Activated CD8-positive, alpha-beta memory T cell treated with anti-CD3 and anti-CD28 coated beads, Interleukin-2, amount 50 U/mL, for 24 hours (primary cell): ENCODE data around the gene PCDH18.
"Not testable (repeated sequence)": the region's sequence is repeated elsewhere in the genome, so short reads cannot be mapped to it uniquely, and the experiment has no call there.

Experiments
- DNase-seq: peaks from one replicate; pipeline ENCODE4 v3.0.0-alpha.2; 2020; ENCODE audit errors: extremely low read depth

PCDH18 gene

DNA sequence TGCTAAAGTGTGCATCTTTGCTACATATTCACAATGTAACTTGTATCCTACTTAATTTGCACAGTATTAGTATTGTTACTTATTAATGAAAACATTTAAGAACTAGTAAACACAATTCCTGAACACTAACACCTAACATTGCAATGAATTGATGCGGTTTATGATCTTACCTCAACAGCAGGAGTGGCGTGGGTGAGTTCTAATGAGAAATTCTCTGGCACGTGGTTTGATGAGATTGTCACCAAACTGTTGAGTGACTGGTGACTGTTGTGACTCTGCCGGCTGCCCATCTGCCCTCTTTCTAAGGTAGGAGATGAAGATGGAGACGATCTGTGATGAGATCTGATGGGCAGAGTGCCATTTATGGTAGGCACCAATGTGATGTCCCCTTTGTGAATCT is 2.9 kb downstream of the PCDH18 start:
- no peak for DNase-seq

GRCh38 chr4:137528673-137529072 is 3.6 kb downstream of the PCDH18 start:
- DNase-seq, result no peak

- no peak for DNase-seq
Observed at GRCh38 chr4:137526681-137527080, 5.6 kb downstream of the PCDH18 start.

GRCh38 chr4:137524725-137525369 is 7.4 kb downstream of the PCDH18 start:
- DNase-seq, result no peak

- DNase-seq, result no peak
Observed at GRCh38 chr4:137523329-137523728, 9.0 kb downstream of the PCDH18 start.

GRCh38 chr4:137521053-137521452 is 11.2 kb downstream of the PCDH18 start:
- DNase-seq, result no peak

DNA sequence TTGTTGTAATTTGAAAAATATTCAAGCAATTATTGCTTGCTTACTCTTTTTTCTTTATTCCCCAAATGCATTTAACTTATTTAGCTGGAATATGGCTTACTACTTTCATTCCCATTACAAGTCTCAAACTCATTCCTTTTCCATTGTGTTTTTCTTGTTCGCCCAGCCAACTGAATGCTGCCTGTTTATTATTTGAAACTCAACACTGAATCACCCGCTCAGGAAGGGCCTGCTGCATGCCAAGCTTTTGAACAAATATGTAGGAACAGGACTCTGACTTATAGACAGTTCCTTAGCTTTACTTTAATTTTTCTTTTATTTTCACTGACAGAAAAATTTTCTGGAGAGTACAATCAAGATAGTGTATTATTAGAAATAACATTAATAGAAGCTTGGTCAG is 12.9 kb downstream of the PCDH18 start:
- DNase-seq, result no peak

DNA sequence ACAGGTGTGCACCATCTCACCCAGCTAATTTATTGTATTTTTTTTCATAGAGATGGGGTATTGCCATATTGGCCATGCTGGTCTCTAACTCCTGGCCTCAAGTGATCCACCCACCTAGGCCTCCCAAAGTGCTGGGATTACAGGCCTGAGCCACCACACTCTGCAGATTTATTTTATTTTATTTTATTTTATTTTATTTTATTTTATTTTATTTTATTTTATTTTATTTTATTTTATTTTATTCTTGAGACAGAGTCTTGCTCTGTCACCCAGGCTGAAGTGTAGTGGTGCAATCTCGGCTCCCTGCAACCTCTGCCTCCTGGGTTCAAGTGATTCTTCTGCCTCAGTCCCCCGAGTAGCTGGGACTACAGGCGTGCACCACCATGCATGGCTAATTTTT is 15.0 kb downstream of the PCDH18 start:
- DNase-seq, result not testable (repeated sequence)

- no peak for DNase-seq
Observed at GRCh38 chr4:137514406-137515111, 17.7 kb downstream of the PCDH18 start.

DNA sequence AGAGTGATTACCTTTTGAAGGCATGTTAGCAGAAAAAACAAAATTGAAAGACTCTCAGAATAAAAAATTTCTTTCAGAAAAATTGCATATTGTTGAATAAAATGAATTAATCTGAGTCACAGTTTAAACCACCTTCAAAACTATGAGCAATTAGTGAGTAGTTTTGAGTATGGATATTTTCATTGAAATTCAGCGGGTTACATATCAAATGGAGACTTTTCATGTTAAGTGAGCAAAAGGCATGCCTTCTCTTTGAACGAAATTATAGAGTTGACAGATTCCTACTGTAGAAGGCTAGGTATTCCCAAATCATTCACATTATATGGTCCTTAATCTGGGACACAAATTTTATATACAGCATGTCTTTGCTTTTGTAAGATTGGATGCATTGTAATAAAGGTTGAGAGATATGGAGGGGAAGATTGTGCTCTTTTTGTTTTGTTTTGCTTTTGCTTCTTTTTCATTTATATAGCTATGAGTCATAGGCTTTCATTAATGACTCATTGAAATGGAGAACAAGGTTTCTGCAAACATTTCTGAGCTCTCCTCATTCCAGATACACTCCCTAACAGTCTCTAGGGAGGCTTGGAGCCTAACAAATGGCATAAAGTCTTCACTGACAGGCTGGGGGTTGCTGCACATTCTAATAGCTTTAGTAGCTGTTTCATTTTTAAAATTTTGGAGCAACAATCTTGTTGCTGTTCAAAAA is 21.6 kb downstream of the PCDH18 start:
- no peak for DNase-seq

DNA sequence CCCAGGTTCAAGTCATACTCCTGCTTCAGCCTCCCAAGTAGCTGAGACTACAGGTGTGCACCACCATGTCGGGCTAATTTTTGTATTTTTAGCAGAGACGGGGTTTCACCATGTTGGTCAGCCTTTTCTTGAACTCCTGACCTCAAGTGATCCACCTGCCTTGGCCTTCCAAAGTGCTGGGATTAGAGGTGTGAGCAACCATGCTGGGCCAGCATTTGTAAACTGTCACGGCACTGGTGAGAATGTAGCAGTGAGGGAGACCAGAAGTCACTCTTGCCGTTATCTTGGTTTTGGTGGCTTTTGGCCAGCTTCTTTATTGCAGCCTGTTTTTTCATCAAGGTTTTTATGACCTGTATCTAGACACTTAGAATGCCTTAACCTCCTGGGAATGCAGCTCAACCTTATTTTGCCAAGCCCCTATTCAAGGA is 22.4 kb downstream of the PCDH18 start:
- no peak for DNase-seq

DNA sequence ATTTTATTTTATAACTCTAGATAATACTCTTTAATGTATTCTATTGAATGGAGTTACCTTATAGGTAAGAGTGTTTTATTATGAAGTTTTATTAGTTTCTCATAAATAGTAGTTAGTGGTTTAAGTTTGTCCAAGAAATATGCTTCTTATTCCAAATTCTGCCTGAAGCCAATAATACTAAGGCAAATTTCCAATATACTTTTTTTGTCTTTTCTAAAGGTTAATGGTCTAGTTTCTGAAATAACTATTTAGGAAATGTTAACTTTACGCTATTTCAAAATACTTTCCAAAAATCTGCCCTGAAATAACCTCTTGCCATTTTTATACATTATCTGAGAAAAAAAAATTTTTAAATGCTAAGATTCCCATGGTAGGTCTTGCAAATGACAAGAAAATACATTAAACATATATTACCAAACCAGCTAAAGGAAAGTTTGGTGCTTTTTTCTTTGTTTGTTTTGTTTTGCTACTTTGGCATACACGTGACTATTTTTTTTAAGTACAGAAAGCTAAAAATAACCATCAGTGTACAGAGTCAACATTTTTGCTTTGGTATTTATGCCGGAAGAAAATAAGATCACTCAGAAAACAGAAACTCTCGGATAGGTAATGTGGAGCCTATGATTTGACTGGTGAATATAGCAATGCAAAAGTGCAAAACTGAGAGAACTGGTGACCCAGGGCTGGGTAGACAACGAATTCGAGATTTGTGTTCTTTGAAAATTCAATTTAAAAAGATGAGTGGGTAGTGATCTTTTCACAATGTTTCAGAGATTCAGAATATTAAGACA is 29.8 kb downstream of the PCDH18 start:
- no peak for DNase-seq

DNA sequence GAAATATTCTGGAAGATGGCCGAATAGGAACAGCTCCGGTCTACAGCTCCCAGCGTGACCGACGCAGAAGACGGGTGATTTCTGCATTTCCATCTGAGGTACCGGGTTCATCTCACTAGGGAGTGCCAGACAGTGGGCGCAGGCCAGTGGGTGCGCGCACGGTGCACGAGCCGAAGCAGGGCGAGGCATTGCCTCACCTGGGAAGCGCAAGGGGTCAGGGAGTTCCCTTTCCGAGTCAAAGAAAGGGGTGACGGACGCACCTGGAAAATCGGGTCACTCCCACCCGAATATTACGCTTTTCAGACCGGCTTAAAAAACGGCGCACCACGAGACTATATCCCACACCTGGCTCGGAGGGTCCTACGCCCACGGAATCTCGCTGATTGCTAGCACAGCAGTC is 36.0 kb downstream of the PCDH18 start:
- not testable (repeated sequence) for DNase-seq

GRCh38 chr4:137495578-137495977 is 36.7 kb downstream of the PCDH18 start:
- no peak for DNase-seq

DNA sequence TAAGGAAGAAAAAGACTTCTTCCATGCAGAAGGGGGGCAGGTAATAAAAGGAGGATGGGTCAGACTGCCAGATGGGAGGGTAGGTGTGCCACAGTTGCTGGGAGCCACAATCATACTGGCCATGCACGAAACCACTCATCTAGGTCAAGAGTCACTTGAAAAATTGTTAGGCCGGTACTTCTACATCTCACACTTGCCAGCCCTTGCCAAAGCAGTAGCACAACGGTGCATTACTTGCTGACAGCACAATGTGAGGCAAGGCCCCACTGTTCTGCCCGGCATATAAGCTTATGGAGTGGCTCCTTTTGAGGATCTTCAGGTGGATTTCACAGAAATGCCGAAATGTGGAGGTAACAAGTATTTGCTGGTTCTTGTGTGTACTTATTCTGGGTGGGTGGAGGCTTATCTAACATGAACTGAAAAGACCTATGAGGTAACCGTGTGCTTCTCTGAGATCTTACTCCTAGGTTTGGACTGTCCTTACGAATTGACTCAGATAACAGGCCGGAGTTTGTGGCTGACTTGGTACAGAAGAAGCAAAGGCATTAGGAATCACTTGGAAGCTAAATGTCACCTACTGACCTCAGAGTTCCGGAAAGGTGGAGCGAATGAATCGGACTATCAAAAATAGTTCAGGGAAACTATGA is 48.9 kb downstream of the PCDH18 start:
- DNase-seq, result not testable (repeated sequence)

- not testable (repeated sequence) for DNase-seq
Observed at GRCh38 chr4:137479657-137480056, 52.6 kb downstream of the PCDH18 start.

DNA sequence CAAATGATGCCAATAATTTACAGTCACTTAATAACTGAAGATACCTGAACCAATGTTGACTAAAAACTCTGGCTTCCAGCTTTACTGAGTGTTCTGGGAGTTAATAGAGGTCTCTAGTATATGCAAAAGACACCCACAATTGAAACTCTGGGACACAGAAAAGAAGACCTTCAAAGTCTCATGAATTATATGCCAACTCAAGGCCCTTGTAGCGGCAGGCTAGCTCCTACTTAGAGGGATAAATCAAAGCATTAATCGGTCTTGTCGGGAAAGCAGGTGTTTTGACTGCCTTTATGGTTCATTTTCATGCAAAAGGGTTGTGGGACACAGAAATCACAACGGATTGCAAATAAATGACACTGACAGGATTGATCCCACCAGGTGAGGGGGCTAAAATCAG is 55.9 kb downstream of the PCDH18 start:
- no peak for DNase-seq

DNA sequence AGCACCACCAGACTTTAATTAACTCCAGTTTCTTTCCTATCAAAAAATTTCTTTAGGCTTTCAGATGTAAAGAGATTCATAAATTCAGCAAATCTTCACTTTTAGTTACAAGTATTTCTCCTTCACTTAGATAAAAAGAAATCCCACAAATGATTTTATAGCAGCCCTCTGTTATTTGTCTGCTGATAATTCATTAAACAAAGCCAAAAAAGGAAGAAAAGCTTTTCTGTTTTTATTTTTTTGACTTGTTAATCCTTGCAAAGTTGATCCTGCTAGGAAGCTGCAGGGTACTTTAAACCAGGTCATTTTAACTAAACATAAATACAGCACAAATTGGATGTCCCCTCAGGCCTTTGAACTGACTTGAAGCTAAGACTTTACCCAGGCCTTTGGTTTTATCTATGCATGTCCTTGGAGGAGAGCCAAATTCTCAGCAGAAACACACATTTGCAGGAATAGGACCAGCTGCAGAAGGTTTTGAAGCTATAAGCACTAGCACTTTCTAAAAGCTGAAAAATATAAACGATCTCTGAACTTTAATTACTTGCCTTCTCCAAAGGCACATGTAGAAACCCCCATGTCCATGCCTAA is 57.5 kb downstream of the PCDH18 start:
- DNase-seq, result no peak

DNA sequence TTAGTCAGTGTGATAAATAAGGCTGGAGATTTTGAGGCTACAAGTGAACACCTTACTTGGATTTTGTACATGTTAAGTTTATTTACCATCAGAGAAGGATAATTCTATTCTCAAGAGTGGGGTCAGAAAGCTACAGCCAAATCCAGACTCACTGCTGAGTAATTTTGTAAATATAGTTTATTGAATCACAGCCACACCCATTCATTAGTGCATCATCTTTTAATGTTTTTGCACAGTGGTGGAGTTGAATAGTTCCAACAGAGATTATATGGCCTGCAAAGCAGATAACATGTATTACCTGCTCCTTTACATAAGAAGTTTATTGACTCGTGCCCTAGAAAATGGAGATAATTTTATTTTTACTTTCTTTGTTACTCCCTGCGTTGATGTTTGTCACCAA is 60.4 kb downstream of the PCDH18 start:
- DNase-seq, result no peak

DNA sequence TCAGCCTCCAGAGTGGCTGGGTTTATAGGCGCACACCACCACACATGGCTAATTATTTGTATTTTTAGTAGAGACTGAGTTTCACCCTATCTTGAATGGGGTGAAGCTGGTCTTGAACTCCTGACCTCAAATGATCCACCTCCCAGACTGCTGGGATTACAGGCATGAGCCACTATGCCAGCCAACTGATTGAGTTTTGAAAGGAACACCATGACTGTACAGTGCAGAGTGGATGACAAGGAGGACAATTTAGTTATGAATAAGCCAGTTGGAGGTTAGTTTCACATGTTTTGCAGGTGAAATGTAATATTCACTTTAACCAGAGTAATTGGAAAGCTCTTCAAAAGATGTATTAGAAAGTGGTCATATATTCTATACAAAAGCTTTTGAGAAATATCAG is 60.8 kb downstream of the PCDH18 start:
- no peak for DNase-seq

DNA sequence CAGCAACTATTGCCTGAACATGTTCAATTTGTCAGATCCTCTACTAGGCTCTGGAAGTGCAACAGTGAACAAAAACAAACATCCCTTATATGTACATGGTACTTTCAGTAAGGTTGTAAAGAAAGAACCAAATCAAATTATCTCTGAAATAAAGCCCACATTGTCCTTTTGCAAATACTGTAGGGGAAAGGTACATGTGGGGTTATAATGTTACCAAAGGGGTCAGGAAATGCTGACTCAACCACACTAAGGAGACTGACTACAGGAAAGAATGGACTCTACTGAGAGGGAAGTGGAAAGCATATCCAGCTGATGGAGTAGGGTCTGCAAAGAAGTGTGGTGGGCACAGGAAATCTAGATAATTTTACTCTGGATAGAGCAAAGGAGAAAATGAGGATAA is 61.5 kb downstream of the PCDH18 start:
- no peak for DNase-seq
